Right lobe of liver (tissue), 6 donors: ENCODE measurements around the gene FAM20C. TPM values are rescaled to one million over a fixed set of nuclear protein-coding genes. Genes with fewer than 3 reads are reported as not detected.
A peak's percentile ranks its signal among the peaks of the same experiment; 100 is the strongest.

Experiments
- ATAC-seq, 4 donors: fragments of 200-7000 bp; cut with Tn5 transposase; one replicate each; pipeline ENCODE4 v1.9.1; 2020; ENCODE audit warnings: mild to moderate bottlenecking in 4 of 4, moderate library complexity in 4 of 4
- DNase-seq, 3 donors: peaks; one replicate each; pipeline ENCODE4 v3.0.0-alpha.2; 2020
- H3K27ac ChIP-seq, 3 donors: fragments of 200-600 bp; one replicate each; pipeline ENCODE4 v1.8.0; 2022
- H3K27me3 ChIP-seq, 2 donors: fragments of 200-600 bp; one replicate each; pipeline ENCODE4 v1.8.0; 2022
- H3K36me3 ChIP-seq, 4 donors: fragments of 200-600 bp; sonication (generic) in 1 of 4; one replicate each; pipeline versions ENCODE4 v1.5.1 to v1.8.0; 2017 to 2022; ENCODE audit warnings: control low read depth in 1 of 4
- H3K4me1 ChIP-seq, 4 donors: fragments of 200-600 bp; sonication (generic) in 1 of 4; one replicate each; pipeline versions ENCODE4 v1.5.1 to v1.8.0; 2017 to 2022; ENCODE audit warnings: control low read depth in 1 of 4
- H3K4me3 ChIP-seq, 3 donors: fragments of 200-600 bp; one replicate each; pipeline ENCODE4 v1.8.0; 2022
- H3K9me3 ChIP-seq, 4 donors: fragments of 200-600 bp; sonication (generic) in 1 of 4; one replicate each; pipeline versions ENCODE4 v1.5.1 to v1.8.0; 2017 to 2022; ENCODE audit warnings: control low read depth in 1 of 4
- POLR2A ChIP-seq: fragments of 450-650 bp; IDR thresholded peaks from one replicate; pipeline ENCODE4 v1.6.1; 2017; ENCODE audit warnings: antibody characterized with exemption, mild to moderate bottlenecking
- WGBS: methylation state at CpG from one replicate; pipeline ENCODE4 v1.1.6; 2018; ENCODE audit warnings: low coverage, low lambda C conversion rate; ENCODE audit not compliant: insufficient coverage; ENCODE audit errors: missing lambda C conversion rate; 5-methylcytosine and 5-hydroxymethylcytosine counted together
- intact Hi-C, 2 donors: fragments of 100-400 bp; cut with DNase I; formaldehyde crosslinking; loops; one replicate each; pipeline versions ENCODE4 v1.11.2 to v1.14.1; 2022
- total RNA-seq, 6 experiments: library from RNA; depleted of rRNA in 2 of 6; stranded (reverse); fragments of >200 nt in 2 of 6; fragmentation: NEBNext Ultra II Directional in 3 of 6; extraction: Animal tissue kit (Norgen Biotek cat#: 25700) in 3 of 6; gene quantifications; one replicate each; pipeline versions ENCODE4 v1.1.0 to v1.2.4, GENCODE V29; 2016 to 2023
- TF ChIP-seq, protein P1 (sequence below), 4 donors: fragments of 200-600 bp in 3 of 4; fragments of 450-650 bp in 1 of 4; IDR thresholded peaks; one replicate each; pipeline versions ENCODE4 v1.5.1 to v1.8.0; 2016 to 2022; ENCODE audit warnings: antibody characterized with exemption in 4 of 4, mild to moderate bottlenecking in 2 of 4
- donor health status: DM: no; HTN: yes; CAD: no.
- donor health status: DM: no; HTN: no; CAD: no.
- donor health status: DM: no; HTN: no; CAD: no.
- donor health status: DM: no; HTN: yes; CAD: no.
- donor health status: DM: no; HTN: yes; CAD: no.

Gene FAM20C
- total RNA-seq, 6 experiments from 2014 or later = 32.1 to 73.8 (median 57.3) TPM

DNA sequence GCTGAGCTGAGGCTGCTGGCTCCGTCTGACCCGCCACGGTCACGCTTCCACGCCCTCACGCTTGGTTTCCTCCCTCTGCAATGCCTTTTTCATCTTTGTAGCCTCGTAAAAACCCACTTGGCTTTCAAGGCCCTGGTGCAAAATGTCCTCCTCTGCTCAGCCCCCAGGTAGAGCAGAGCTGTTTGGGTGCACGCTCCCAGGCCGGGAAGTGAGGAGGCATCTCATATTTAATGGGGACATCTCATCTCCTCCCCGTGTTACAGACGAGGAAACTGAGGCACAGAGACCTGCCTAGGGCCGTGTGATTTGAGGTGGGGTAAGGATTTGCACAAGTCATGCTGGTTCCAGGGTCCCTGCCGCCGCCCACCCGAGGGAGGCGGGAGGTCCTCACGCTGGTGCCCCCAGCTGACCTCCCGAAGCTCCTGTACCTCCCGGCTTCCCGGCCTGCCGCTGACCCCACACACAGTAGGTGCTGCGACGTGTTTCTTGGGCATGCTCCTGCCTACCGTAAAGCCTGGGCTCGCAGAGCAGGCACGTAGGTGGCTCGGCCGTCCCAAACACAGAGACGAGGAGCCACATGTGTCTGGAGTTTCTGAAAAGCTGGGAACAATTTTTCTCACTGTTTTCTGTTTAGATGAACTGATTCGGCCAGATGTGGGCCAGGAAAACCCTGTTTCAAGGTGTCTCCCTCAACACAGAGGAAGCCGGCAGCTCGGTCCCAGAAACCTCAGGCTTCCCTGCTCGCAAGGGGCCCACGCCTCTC, 109.1 kb downstream of the FAM20C start:
- no peak overlapping the region for H3K4me3 ChIP-seq
- H3K9me3 ChIP-seq = no peaks in the 10 kb centered on the region
- no peak for TF ChIP-seq POLR2A
- TF ChIP-seq, protein P1, sequence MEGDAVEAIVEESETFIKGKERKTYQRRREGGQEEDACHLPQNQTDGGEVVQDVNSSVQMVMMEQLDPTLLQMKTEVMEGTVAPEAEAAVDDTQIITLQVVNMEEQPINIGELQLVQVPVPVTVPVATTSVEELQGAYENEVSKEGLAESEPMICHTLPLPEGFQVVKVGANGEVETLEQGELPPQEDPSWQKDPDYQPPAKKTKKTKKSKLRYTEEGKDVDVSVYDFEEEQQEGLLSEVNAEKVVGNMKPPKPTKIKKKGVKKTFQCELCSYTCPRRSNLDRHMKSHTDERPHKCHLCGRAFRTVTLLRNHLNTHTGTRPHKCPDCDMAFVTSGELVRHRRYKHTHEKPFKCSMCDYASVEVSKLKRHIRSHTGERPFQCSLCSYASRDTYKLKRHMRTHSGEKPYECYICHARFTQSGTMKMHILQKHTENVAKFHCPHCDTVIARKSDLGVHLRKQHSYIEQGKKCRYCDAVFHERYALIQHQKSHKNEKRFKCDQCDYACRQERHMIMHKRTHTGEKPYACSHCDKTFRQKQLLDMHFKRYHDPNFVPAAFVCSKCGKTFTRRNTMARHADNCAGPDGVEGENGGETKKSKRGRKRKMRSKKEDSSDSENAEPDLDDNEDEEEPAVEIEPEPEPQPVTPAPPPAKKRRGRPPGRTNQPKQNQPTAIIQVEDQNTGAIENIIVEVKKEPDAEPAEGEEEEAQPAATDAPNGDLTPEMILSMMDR (IDR thresholded peaks at IDR 0.05) = no peak
- H3K27me3 ChIP-seq = no peaks in the 10 kb centered on the region
- 79% methylated on average over 17 of the region's 34 CpGs for WGBS
- intact Hi-C loops = loop anchor here in 1 of 2 donors (10.0 kb wide), 1 partner anchor 63 kb away; no protein-coding TSS in a partner anchor
- DNase-seq = no peak
- H3K4me1 ChIP-seq = no peaks in the 10 kb centered on the region
- H3K27ac ChIP-seq = no peak overlapping the region
- H3K36me3 ChIP-seq = no peaks in the 10 kb centered on the region
- ATAC-seq = no peak

DNA sequence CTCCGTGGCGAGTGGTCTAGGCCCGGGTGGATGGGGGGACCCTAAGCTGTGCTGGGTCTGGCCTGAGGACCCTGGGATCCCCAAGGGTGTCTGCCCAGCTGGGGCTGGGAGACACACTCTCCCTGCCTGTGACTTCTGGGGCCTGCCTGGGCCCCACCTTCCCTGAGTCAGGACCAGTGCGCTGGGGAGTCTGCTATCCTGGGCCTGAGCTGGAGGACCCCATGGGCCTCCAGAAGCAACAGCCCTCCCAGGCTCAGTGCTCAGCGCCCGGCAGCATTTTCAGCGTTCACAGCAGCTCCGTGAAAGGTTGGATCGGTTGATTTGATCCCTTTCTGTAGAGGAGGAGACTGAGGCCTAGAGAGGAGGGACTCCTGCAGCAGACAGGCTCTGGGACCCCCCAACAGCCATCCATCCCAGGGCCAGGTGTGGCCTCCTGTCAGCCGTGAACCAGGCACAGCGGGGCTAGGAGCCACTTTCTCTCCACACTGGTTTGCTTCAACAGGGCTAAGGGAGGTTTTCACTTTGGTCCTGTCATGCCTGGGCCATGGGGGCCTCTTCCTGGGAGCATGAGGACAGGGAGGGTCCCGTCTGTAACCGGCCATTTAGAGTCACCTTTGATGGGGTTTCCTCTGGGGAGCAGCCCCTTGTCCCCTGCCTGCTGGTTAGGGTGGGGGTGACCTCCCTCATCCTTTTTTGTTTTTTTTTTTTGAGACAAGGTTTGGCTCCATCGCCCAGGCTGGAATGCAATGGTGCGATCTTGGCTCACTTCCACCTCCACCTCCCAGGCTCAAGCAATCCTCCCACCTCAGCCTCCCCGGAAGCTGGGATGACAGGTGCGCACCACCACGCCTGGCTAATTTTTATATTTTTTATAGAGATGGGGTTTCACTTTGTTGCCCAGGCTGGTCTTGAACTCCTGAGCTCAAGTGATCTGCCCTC, 110.0 kb downstream of the FAM20C start:
- no peaks in the 10 kb centered on the region for H3K36me3 ChIP-seq
- H3K27ac ChIP-seq = no peak overlapping the region
- H3K4me1 ChIP-seq = no peaks in the 10 kb centered on the region
- H3K9me3 ChIP-seq = no peaks in the 10 kb centered on the region
- no peaks in the 10 kb centered on the region for H3K27me3 ChIP-seq
- H3K4me3 ChIP-seq = no peak overlapping the region
- ATAC-seq (no peak), DNase-seq (no peak)
- TF ChIP-seq POLR2A = no peak
- TF ChIP-seq, protein P1 (IDR thresholded peaks at IDR 0.05) = no peak
- intact Hi-C loops = loop anchor here in 1 of 2 donors (10.0 kb wide), 1 partner anchor 62 kb away; no protein-coding TSS in a partner anchor
- WGBS = 97% methylated on average over 5 of the region's 18 CpGs

DNA sequence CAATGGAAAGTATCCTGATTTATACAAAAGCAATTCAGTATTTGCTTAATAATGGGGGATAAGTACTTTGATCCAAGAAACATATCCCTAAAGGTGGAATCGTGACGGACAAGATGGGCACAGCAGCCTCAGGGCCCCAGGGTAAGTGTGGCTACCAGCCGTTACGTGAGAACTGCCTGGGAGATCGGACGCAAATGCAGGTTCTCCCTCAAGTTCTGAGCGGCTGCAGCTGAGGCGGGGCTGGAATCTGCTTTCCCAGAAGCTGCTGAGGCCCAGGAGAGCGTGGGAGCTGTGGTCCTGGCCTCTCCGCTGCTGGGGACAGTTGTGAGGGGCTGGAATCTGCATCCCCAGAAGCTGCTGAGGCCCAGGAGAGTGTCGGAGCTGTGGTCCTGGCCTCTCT, 111.1 kb downstream of the FAM20C start:
- DNase-seq (peak in 1 of 3 donors; percentile 32), ATAC-seq (no peak)
- no peaks in the 10 kb centered on the region for H3K36me3 ChIP-seq
- H3K4me1 ChIP-seq = no peaks in the 10 kb centered on the region
- no peak overlapping the region for H3K27ac ChIP-seq
- intact Hi-C loops = loop anchor here in 1 of 2 donors (10.0 kb wide), 1 partner anchor 61 kb away; no protein-coding TSS in a partner anchor
- H3K27me3 ChIP-seq = no peaks in the 10 kb centered on the region
- WGBS = no CpG with 5 or more reads among the region's 11 CpGs
- H3K9me3 ChIP-seq = no peaks in the 10 kb centered on the region
- TF ChIP-seq, protein P1 (IDR thresholded peaks at IDR 0.05) = no peak
- no peak for TF ChIP-seq POLR2A
- H3K4me3 ChIP-seq = no peak overlapping the region

DNA sequence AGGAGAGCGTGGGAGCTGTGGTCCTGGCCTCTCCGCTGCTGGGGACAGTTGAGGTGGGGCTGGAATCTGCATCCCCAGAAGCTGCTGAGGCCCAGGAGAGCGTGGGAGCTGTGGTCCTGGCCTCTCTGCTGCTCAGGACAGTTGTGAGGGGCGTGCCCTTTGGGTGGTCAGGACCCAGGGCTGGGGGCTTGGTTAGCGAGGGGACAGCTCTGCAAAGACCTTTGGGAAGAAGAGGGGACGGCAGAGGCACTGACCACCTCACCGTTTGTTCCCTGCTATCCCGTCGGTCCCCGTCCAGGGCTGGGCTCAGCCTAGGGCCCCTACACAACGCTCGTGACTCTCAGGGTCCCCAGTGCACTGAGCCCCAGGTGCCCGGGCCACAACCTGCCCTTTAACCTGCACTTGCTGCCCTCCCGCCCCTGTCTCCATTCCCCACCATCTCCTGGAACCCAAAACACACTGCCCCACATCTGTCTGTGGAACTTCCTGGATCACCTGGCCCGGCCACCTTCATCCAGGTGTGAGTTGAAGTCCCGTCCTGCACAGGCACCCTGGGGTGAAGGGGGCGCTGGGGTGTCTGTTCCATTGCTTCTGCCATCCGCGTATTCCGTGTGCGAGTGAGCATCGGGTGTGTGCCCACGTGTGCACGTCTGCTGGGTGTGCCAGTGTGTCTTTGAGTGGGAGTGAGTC, 111.7 kb downstream of the FAM20C start:
- no peak overlapping the region for H3K27ac ChIP-seq
- 75% methylated on average over 12 of the region's 24 CpGs for WGBS
- ATAC-seq (peak in 1 of 4 donors; percentile 19), DNase-seq (peak in 1 of 3 donors; percentile 27)
- no peak overlapping the region for H3K4me3 ChIP-seq
- TF ChIP-seq POLR2A = no peak
- TF ChIP-seq, protein P1 (IDR thresholded peaks at IDR 0.05) = no peak
- H3K9me3 ChIP-seq = no peaks in the 10 kb centered on the region
- no peaks in the 10 kb centered on the region for H3K36me3 ChIP-seq
- H3K27me3 ChIP-seq = no peaks in the 10 kb centered on the region
- no peaks in the 10 kb centered on the region for H3K4me1 ChIP-seq
- intact Hi-C loops = loop anchor here in 1 of 2 donors (10.0 kb wide), 1 partner anchor 61 kb away; no protein-coding TSS in a partner anchor
